HuH-7 (cell line): ENCODE results near the gene MRPL10.
A peak's percentile ranks its signal among the peaks of the same experiment; 100 is the strongest.

Experiments
- DNase-seq: peaks from one replicate; pipeline ENCODE4 v3.0.0; 2011; ENCODE audit warnings: low spot score

MRPL10 gene

DNA sequence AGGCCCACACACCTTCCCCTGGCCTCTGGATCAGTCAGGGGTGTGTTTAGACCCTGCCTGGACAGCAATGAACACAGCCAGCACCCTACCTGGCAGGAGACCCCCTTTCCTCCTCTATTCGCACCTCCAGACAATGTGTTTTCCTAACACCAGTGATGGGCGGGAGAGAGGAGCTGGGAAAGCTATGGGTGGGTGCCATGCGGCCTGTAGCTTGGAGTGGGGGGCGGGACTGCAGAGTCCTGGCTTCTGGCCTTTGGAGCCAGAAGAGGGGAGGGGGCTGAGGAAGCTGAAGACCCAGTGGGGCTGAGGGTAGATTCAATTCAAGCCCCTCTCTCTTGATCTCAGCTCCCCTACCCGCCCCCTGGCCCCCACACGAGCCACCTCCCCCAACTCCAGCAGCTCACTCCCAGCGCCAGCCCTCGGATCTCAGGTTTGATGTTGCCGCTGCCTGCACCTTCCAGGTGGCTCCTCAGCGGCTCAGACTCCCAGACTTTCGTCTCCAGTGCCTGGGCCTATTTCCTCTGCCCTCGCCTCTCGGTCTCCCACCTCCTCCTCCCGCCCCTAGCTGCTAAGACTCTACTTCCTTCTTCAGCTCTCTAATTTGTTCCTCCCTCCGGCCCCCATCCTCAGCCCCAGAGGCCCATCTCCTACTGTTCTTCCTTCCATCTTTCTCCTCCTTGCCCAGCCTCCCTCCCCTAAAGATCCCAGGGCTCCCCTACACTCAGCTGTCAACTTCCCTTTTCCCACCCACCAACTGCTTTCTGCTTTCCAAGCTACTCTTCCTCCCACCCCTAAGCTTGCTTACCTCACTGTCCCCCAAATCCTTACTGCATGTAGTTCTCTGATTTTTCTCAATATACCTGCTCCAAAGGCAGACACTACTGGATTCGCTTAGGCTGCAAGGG is 26.5 kb upstream of the MRPL10 start:
- no peak for DNase-seq

DNA sequence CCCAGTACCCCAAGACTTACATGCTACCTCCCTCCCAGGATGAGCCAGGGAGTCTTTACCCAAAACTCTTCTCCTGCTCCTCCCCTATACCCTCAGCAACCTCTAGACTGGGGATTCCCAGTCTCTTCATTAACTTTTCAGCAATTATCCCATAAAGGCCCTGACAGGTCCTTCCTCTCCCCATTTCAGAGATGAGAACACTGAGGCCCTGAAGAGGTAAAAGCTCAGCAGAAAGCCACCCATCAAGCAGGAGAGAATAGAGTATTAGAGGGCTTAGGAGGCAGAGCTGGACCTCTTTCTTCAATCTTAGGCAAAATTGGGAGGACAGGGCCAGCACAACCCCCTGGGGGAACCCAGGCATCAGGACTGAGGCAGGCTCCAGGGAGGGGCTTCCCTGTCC is 25.5 kb upstream of the MRPL10 start:
- DNase-seq, result no peak

DNA sequence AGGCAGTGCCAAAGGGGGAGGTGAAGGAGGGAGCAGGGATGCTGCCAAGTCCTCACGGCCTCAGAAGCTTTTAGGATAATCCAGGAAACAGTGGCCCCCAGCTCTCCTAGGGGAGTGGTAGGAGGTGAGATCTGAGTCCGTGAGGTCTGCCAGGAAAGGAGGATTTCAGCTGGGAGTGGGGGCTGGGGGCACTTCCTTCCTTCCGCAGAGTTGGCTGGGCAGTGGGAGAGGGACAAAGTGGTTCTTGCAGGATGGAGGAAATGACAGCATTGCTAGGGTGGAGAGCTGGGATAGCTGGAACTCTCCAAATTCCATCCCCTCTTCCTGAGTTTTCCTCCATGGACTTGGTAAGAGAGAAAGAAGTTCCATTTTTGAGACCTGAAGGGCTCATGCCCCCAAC is 24.4 kb upstream of the MRPL10 start:
- no peak for DNase-seq

DNA sequence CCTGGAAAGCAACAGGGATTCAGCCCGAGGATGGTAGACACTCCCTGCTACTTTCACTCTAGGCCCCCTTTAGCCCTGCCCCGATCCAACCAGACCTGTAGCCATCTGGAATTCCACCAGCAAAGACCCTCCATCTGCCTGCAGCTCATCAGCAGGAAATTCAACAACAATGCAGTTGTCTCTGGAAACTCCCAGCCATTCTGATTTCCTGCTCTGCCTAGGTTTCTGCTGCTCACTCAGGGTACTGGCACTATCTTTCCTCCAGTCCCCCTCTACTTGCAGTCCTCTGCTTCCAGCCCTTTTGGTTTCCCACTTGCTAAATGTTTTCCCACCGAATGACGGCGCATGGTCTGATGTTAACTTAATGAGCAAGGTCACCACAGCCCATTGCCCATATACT is 22.3 kb upstream of the MRPL10 start:
- no peak for DNase-seq

DNA sequence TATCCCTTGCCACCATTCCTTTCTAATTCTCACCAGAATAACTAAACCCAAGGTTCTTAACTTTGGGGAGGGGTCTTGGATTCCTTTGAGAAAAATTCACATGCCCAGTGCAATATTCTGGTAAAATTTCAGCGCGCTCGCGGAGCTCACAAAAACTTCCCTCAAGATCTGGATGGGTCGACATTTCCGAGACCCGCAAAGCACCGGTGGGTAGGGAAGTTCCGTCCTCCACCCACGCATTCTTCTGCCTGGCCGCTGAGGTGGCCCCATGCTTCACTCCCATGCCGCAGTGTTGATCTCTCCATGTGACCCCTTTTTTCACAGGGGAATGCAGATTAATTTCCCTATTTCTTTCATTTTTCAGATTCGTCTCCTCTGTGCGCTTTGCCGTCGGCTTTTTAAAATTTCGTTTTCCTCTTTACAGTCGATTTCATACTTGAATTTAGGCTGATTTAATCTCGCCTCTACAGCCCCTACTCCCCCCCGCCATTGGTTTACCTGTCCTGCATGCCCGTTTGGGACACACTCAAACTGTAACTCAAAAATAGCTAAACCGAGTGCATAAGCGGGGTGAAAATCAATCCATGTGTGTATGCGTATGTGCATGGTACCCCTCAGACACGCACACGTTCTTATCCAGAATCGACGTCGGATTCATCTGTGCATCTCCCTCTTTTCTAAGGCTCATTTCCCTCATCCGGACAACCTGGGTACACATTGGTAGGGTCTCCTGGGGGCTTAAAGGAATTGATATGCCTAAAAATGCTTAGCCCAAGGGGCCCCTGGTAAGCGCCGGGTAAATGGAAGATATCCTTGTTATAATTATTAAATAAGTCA is 21.0 kb upstream of the MRPL10 start:
- DNase-seq, result no peak

DNA sequence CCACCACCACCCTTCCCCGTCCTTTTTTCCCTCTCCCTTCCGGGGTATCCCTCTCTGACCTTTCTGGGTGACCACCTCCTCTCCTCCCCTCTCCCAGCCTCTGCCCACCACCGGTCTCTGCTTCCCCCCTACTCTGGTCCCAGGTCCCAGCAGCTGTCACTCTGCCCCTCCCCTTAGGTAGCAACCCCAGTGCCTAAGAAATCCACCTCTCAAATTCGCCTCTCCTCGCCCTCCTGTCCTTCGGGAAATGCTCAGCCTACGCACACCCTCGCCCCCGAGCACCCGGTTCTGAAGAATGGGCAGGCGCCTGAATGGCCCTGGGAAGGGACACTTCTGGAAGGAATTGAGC is 20.4 kb upstream of the MRPL10 start:
- no peak for DNase-seq

DNA sequence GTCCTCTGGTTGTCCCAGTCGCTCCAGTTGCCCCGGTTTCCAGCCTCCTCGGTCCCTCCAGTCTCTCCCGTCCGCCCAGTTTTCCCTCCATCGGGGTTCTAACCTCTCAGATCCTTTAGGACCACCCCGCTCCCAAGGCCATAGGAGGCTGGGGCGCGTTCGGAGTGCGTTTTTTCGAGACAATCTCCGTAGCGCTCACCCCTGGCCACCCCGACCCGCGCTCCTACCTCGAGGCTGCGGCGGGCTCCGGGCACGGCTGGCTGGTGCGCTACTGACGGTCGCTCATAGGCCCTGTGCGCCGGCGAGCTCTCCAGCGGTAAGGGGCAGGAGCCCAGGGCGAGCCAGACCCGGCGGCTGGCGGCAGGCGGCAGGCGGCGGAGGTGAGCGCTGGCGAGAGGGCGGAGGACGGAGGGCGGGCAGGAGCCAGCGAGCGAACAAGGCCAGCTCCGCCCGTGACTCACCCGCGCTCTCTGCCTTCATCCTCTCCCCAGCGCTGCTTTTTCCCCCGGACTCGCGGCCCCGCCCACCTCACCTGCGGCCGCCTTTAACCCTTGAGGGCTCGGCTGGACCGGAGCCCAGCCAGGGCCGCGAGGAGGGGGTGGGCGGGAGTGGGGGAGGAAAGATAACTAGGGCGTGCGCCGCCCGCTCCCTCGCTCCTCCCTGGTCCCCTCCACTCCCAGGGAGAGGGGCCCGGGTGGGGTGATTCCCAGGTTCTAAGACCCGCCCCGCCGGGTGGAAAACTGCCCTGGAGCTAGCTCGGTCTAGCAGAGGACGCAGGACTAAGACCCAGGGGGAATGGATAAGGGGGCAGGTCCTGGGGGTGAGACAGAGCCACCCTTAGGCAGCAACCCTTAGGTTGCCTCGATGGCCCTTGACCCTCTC is 19.6 kb upstream of the MRPL10 start, which contains the start of gene SP6:
Gene SP6 (minus strand): TSS at position 472 of the 882 bp plus-strand sequence. CDS start 2,734 bp downstream, outside the sequence.
- DNase-seq, result peak; percentile 86

DNA sequence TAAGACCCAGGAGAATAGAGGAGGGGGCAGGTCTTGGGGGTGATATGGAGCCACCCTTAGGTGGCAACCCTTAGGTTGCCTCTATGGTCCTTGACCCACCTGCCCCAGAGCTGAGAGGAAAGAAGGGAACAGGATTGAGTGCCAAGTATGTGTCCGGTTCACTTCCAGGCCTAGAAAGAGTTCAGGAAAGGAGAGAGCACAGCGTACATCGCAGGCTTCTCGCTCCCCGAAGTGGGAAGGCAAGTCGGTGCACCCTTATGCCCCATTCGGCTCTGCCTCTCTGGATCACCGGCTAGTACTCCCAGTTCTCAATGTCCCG is 19.0 kb upstream of the MRPL10 start:
- no peak for DNase-seq

DNA sequence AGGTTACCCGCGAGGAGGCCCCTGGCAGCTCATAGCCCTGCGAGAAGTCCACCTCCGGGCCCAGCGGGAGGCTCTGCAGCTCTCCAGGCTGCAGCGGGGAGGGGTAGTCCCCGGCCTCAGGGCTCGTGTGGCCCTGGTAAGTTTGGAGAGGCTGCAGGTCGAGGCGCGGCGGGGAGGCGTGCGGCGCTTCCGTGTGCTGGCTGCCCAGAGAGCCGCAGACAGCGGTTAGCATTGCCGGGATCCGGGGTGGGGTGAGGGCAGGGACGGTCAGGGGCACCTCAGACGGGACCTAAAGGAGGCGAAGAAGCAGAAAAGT is 16.8 kb upstream of the MRPL10 start:
- DNase-seq, result no peak

DNA sequence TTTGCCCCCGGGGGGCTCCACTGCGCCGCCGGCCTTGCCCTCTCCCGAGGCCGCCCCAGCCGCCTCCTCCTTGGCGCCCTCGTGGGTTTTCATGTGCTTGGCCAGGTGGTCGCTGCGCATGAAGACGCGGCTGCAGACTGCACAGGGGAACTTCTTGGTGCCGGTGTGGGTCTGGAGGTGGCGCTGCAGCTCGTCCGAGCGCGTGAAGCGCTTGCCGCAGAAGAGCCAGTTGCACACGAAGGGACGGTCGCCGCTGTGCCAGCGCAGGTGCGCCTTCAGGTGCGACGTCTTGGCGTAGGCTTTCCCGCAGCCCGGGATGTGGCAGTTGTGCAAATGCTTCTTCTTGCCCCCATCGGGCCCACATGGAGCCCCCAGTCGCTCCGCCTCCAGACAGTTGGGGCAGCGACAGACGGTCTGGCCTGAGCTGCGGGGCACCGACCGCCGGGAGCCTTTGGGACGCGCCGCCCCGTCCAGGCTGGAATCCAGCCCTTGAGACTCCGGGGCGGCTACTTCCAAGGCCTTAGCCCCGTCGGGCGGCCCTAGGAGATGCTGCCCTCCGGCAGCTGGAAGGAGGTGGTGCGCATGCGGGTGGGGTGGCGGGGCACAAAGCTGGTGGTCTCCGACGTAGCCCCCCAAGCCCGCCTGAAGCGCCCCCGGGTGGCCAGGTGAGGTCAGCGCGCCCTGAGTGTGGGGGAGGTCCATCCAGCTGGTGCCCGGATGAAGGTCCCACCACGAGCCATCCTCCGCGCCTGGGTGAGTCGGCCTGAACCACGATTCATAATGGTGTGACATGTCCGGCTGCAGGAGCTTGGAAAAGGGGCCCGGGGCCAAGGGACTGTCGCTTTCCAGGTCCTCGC is 16.2 kb upstream of the MRPL10 start:
- peak; percentile 80 for DNase-seq

DNA sequence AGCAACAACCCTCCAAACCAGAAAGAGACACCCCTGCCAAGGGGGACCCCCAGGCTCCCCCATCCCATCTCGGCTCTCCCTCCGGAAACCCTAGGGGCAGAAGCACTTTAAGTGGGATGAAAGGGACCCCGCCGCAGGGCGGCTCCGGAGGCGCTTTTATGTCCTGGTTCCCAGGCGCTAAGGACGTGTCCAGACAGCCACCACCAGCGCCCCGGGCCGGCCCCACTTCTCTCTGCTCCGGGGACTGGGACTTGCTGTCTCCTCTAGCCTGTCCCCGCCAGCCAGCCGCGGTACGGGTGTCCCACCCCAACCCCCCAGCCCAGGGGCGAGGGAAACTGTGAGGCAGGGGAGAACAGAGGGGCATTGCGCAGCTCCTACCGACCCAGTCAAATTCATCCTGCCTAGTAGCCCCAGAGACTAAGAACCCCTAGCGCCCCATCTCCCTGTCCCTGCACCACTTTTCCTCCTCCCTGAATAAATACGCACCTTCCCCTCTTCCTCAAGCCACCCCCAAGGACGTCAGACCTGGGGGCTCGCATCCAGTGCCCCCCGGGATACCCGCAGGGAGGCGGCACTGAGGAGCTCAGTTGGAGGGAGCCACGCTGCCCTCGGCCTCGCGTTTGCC is 15.5 kb upstream of the MRPL10 start:
- no peak for DNase-seq

DNA sequence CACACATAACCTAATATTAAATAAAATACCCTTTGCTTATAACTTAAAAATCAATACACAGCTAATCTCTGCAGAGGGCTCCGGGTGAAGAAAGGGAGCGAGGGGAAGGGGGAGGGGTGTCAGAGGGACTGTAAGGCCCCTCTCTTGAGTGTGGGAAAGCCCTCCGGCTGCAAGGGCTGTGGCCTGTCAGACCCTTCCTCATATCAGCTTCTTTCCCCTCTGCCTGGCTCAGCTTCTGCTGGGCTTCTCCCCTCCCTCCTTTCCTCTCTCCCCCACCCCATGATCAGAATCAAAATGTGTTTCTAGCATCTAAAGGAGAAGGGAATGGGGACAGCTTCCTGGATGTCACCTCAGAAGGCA is 14.4 kb upstream of the MRPL10 start:
- no peak for DNase-seq

DNA sequence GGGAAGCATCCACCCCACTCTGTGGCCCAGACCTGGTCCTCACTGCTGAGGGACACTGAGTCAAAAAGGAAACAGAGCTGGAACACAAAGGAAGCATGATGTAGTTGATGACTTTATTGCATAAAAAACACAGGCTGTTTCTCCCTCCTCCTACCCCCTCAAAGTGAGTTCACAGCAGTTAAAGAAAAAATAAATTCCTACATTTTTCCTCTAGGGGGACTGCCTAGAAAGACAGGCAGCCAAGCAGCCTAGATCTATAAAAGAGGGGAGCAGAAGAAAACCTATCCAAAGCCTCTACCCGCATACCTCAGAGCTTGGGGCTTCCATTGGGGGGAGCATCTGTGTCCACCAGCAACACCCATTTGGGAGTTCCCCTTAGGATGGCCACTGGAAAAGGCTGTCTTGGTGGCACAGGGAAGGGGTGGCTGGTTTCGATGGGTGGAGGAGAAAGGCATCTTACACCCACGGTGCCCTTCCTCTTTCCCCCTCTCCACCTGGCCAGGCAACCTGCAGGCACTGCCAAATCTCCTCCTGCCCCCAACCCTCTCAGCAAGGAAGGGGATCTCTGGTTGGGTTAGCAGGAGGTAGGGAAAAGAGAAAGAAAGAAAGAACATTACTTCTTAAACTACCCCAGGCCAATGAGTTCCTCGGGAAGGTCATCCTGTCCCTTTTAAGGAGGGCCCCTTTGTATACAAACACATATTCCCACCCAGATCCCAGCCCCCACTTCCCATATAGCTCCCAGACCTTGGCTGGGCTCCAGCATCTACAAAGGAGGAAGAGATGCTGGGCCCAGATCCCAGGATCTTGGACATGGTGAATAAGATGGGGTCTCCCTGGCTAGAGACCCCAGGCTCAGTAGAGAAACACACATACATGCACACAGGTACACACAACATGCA is 13.7 kb upstream of the MRPL10 start:
- peak; percentile 81 for DNase-seq

DNA sequence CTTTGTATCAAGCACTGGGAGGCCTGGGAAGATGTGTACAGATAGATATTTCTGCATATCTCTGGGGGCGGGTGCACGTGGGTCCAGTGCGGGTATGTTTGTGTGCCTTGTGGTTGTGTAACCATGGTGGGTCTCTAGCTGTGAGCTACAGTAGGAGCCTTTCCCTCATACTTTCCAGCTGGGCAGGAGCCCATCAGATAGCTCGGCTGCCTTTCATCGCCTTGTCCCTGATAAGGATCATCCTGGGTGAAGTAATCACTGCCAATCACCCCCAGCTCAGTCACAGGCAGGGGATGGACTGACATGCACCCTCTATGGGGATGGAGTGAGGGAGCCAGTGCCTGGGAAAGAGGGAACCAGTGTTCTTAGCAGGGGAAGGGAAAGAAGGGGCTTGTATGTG is 12.9 kb upstream of the MRPL10 start:
- DNase-seq, result no peak

DNA sequence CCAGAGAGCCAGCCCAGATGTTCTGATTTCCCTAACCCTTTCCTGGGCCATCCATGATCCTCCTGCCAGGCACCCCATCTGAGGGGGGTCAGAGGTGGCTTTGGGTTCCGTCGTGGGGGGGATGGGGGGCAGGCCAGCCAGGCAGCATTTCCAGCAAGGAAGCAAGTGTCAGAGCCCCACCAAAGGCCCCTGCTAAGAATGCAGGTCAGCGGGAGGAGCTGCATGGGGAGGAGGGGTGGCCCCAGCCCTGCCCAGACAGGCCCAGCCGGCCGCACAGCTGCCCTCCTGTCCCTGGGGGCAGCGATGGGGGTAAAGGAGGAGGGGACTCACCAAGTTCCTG is 12.0 kb upstream of the MRPL10 start:
- no peak for DNase-seq

DNA sequence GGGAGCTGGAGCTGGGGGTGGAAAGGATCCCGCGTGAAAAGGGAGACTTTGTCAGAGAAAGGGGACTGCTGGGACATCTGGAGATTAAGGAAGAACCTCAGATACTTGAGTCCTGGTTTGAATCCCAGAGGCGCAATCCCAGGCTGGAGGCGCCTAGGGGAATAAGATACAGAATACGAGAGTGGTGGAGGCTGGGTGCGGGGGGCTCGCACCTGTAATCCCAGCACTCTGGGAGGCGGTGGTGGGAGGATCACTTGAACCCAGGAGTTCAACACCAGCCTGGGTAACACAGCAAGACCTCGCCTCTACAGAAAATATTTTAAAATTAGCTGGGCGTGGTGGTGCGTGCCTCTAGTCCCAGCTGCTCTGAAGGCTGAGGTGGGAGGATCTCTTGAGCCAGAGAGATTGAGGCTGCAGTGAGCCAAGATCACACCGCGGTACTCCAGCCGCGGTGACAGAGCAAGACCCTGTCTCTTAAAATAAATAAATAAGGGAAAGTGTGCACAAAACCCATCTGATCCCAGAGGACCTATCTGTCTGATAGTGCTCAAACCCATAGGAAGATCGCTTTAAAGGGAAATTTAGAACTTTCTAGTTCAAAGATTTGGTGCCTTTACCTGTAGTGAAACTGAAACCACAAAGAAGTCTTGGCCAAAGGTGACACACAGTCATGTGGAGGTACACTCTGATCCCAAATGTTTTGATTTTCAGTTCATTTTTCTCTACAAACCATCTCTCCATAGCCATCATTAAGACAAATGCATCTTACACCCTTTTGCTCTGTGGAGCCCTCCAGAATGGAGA is 10.3 kb upstream of the MRPL10 start:
- no peak for DNase-seq

DNA sequence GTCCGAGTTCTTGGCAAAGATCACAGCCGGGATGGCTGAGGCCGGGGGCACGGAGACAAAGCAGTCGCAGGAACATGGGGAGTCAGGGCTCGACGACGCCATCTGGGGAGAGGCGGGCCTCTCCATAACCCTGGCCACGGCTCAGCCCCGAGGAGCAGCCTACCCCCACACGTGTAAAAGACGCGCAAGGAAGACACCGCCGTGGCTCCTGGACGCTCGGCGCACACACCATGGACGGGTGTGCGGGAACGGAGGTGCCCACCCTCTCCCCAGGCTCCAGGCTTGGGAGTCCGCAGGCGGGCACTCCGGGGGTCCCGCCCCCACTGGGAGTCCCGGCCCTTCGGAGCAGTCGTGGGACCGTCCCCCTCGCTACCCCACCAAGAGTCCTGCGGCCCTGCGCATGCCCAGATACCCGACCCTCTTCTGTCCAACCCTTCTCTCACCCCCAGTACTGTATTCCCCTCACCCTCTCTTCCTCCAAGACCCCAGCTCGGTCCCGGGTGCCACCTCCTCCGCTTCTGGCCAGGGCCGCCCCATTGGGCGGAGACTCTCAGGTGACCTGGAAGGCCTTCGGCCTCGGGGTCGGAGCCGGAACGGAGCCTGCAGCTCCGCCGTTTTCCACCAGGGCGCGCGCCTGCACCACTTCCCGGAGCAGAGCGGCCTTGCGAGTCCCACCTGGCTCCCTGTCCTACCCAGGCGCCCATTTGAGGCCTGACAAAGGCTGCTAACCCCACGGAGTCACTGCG is 9.6 kb upstream of the MRPL10 start, which contains the start of gene SCRN2:
Gene SCRN2 (minus strand): TSS at position 532 of the 746 bp plus-strand sequence. CDS start 430 bp downstream, at position 102.
- peak; percentile 97 for DNase-seq

DNA sequence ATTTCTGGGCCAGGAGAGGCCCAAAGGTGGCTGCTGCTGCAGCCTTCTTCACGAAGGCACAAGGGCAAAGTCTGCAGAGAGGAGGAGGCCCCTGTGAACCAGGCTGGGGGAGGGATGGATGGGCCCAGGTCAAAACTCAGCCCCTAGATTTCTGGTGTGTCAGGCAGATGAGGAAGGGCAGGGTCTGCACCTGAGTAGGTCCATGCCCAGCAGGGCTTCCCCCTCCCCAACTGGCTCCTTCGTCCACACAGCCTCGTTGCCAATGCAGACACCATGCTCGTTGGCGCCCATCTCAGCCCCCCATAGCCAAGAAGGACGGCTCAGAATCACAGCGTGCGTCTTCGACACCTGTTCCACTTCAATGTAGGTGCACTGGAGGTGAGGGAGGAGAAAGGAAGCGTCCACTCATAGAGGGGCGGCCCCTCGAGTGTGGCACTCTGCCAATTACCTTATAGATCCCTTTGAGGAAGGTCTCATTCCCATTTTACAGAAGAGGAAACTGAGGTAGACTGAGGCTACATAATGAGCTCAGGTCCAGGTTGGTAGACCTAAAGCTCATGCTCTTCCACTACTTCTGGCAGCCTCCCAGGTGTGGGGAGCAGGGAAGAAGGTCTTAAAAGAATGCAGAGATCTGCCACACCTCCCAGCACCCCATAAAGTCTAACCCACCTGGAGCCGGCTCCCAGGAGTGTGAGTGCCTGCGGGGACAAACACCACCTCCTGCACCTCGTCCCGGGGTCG is 8.8 kb upstream of the MRPL10 start:
- no peak for DNase-seq
